Measurements from ENCODE around the gene MELTF. TPM values are rescaled to one million over a fixed set of nuclear protein-coding genes. Genes with fewer than 3 reads are reported as not detected.

The MELTF gene
- total and polyA plus RNA-seq, 2 of the 13 experiments (the other 11 are each of a cell fraction or from before 2014, with no cell fraction given) = 3.2 to 7.5 TPM

DNA sequence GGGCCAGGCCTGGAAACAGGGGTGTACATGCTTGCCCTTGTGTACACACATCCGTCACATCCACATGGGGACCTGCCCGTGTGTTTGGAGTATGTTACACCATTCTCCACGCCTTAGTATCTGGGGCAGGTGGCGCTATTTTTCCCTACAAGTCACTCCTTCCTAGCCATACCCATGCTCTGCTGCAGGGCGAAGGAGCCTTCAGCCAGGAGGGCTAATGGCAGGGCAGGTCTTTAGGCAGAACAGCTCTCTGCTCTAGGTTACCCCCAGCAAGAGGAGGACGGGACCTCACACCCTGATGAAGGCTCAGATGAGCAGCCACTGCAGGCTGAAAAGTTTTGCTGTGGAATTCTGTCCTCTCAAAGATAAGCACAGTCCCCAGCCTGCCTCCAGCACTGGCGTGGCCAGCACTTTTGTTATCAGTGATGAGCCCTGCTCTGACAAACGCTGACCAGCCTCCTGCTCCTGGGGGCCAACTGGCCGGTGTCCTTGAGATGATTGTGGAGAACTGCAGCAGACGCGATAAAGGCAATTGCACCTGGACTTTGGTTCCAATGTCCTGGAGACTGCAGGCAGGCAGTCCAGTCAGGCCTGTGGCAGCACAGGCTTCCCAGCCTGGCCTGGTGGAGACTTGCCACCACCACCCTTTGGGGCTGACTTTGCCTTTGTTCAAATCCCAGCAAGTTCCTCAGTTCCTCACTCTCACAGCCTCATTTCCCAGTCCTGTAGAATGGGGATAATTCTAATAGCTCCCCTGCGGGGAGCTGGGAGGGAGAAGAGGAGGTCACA is 41.2 kb downstream of the MELTF start (continued):
- no peak for TF ChIP-seq SRSF1 (optimal IDR thresholded peaks at IDR 0.05; ENCODE audit: low read depth, low read length)
- TF ChIP-seq HOXA3 (CRISPR knock-in tag; IDR thresholded peaks at IDR 0.05) = peak; percentile 79
- no peak for TF ChIP-seq ZNF3 (CRISPR knock-in tag; IDR thresholded peaks at IDR 0.05)
- no peak for TF ChIP-seq CERS6 (CRISPR knock-in tag; IDR thresholded peaks at IDR 0.05)
- TF ChIP-seq NFKBIZ (CRISPR knock-in tag; IDR thresholded peaks at IDR 0.05) = 0 out of 2 replicates have a peak, but pooled peaks have one; percentile 34
- TF ChIP-seq NCOR1 (IDR thresholded peaks at IDR 0.05; ENCODE audit: borderline replicate concordance, low read length) = peak; percentile 56; the same call in 1 of the 2 replicates
- TF ChIP-seq ZMYM3 (CRISPR knock-in tag; IDR thresholded peaks at IDR 0.05) = no peak; the same call in 1 of the 2 replicates
- TF ChIP-seq, protein P1, sequence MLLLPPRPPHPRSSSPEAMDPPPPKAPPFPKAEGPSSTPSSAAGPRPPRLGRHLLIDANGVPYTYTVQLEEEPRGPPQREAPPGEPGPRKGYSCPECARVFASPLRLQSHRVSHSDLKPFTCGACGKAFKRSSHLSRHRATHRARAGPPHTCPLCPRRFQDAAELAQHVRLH (CRISPR knock-in tag; IDR thresholded peaks at IDR 0.05; ENCODE audit: borderline replicate concordance, low read depth) = peak; percentile 64; the same call in 1 of the 2 replicates
- peak; percentile 34; the same call in 1 of the 2 replicates for TF ChIP-seq SAP130 (CRISPR knock-in tag; IDR thresholded peaks at IDR 0.05; ENCODE audit: low read depth)
- TF ChIP-seq MNT (IDR thresholded peaks at IDR 0.05) = no peak
- TF ChIP-seq ZNF557 (CRISPR knock-in tag; IDR thresholded peaks at IDR 0.05) = 0 out of 2 replicates have a peak, but pooled peaks have one; percentile 18
- no peak for TF ChIP-seq ZNF10 (CRISPR knock-in tag; IDR thresholded peaks at IDR 0.05; ENCODE audit: borderline replicate concordance, low read depth)
- no peak for TF ChIP-seq AGO1 (IDR thresholded peaks at IDR 0.05; ENCODE audit: low read depth, low read length, poor library complexity, severe bottlenecking)
- TF ChIP-seq BRD4 (CRISPR knock-in tag; IDR thresholded peaks at IDR 0.05) = peak; percentile 33; the same call in 1 of the 2 replicates
- TF ChIP-seq KLF6 (CRISPR knock-in tag; IDR thresholded peaks at IDR 0.05) = no peak
- TF ChIP-seq, protein P2, sequence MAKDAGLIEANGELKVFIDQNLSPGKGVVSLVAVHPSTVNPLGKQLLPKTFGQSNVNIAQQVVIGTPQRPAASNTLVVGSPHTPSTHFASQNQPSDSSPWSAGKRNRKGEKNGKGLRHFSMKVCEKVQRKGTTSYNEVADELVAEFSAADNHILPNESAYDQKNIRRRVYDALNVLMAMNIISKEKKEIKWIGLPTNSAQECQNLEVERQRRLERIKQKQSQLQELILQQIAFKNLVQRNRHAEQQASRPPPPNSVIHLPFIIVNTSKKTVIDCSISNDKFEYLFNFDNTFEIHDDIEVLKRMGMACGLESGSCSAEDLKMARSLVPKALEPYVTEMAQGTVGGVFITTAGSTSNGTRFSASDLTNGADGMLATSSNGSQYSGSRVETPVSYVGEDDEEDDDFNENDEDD (CRISPR knock-in tag; IDR thresholded peaks at IDR 0.05; ENCODE audit: borderline replicate concordance) = peak; percentile 34; the same call in 1 of the 2 replicates
- peak; percentile 72; the same call in 1 of the 2 replicates for TF ChIP-seq ATF7-NPFF (CRISPR knock-in tag; IDR thresholded peaks at IDR 0.05; ENCODE audit: low read depth)
- no peak for TF ChIP-seq MXD1 (CRISPR knock-in tag; IDR thresholded peaks at IDR 0.05)
- no peak for TF ChIP-seq ZZZ3 (CRISPR knock-in tag; IDR thresholded peaks at IDR 0.05; ENCODE audit: borderline replicate concordance)
- no peak for TF ChIP-seq NR2F6 (IDR thresholded peaks at IDR 0.05)
- peak; percentile 4; the same call in 1 of the 2 replicates for TF ChIP-seq NR2F6 (CRISPR knock-in tag; IDR thresholded peaks at IDR 0.05)
- TF ChIP-seq GATAD2A (CRISPR knock-in tag; IDR thresholded peaks at IDR 0.05) = peak; percentile 88
- TF ChIP-seq RCOR2 (CRISPR knock-in tag; IDR thresholded peaks at IDR 0.05) = peak; percentile 69
- no peak for TF ChIP-seq ZNF124 (CRISPR knock-in tag; IDR thresholded peaks at IDR 0.05)

All from HepG2 (cell line).